HT1080 (cell line): ENCODE data around the gene AKR1D1. TPM values are rescaled to one million over a fixed set of nuclear protein-coding genes. Genes with fewer than 3 reads are reported as not detected.
A peak's percentile ranks its signal among the peaks of the same experiment; 100 is the strongest.

Experiments
- DNase-seq: peaks from one replicate; pipeline ENCODE4 v3.0.0-alpha.2; 2015; ENCODE audit warnings: low read depth
- small RNA-seq: library from RNA; depleted of rRNA; stranded (forward); fragments of <200 nt; gene quantifications from one replicate; pipeline ENCODE3, GENCODE V24; 2014
- total RNA-seq: library from RNA; depleted of rRNA; stranded (reverse); fragments of >200 nt; shearing (Covaris generic); gene quantifications from 2 replicates; pipeline ENCODE4 v1.2.3, GENCODE V29; 2014; rRNA removed

AKR1D1 gene
- total RNA-seq, 1 experiment from 2014 or later = not detected

- no peak for DNase-seq
Observed at GRCh38 chr7:138163800-138164199, 87.5 kb downstream of the AKR1D1 start.

GRCh38 chr7:138164804-138165203 lies 88.5 kb downstream of the AKR1D1 start:
- peak; percentile 49 for DNase-seq

DNA sequence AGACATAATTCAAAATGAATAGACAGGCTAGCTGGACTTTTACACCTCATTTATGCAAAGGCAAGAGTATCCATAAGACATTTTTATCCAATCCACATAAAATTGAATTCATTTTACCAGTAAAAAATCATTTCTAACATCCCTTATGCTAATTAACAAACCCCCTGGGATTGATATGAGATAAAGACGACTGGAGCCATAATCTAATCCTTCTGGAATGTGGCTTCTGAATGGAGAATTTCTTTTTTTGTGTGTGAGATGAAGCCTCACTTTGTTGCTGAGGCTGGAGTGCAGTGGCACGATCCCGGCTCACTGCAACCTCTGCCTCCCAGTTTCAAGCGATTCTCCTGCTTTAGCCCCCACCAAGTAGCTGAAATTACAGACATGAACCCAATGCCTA lies 90.4 kb downstream of the AKR1D1 start:
- no peak for DNase-seq

- no peak for DNase-seq
Observed at GRCh38 chr7:138167222-138167621, 91.0 kb downstream of the AKR1D1 start.

GRCh38 chr7:138167869-138168296 lies 91.6 kb downstream of the AKR1D1 start:
- no peak for DNase-seq

Small RNA genes within 50 kb of the gene (small RNA-seq; reads per million reads assigned to genes)
- gene AC024082.2 = not detected
- gene RN7SKP223 = not detected

Other genes with a start within 250 kb of the AKR1D1 start
- gene DGKI, start 229.5 kb upstream of the AKR1D1 start, total RNA-seq = 21.6 and 22.3 TPM in 2 replicates
- 12.2 and 18.8 TPM in 2 replicates for gene CREB3L2, start 74.4 kb upstream of the AKR1D1 start, total RNA-seq